HG03442 (cell line): Measurements from ENCODE around the gene RANBP3.

Source experiments
- ATAC-seq: cut with Tn5 transposase; IDR thresholded peaks from one replicate; pipeline ENCODE4 v1.9.1; 2021; ENCODE audit warnings: mild to moderate bottlenecking, moderate library complexity; ENCODE audit not compliant: unreplicated experiment

RANBP3 gene

DNA sequence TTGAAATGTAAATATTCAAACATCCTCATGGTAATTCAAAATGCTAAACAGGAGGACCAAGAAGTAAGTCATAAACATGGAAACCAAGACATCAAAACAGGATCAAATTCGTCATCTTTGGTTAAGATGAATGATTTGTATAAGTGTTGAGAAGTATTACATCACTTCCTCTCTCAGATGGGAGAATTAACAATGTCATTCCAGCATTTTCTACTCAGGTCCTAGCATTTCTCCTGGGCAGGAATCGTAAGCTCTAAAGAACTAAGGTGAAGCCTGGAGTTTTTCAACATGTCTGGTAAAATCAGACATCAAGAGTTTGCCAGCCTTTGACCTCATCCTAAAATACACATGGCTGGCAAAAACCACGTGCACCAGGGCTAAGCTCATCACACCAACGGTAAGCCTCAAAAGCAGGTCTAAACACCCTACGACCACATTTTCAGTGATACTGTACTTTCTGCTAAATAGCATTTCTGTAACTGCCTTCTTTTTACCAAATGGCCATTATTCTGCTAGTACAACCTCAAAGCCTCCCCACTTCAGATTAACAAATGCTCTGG, 24.8 kb downstream of the RANBP3 start:
- no peak for ATAC-seq

DNA sequence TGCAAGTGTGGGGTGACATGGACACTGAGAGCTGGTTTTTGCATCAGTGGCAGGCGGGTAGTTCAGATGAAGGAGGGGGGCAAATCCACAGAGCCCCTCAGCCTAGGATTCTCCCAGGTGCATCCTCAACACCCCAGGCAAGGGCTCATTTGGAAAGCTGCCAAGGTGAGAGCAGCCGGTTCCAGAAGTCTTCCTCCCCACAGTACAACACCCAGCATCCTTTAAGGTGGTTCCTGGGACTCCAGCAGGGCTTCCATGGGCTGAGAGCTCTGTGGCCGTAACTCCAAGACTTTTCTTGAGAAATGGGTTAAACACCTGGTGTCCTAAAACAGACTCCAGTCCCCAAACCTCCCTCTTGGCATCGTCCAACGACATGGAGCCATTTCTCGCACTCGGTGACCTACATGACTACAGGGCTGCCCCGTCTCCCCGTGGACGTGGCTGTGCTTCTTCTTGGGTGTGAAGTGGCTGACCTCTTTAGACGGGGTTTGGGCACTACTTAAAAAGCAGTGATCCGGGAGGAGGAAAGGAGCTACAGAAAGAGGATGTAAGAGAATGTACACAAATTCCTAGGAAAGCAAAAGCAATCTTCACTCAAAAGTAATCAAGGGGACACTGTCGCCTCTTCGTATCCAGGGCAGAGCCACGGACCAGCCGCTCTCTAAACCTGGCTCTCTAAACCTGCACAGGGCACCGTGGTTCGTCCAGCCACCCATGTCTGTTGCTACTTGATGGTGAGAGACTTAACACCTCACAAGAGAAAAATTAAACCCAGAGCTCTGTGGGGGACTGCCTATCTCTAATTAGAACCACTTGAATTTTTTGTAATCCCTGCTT, 25.5 kb downstream of the RANBP3 start:
- no peak for ATAC-seq

DNA sequence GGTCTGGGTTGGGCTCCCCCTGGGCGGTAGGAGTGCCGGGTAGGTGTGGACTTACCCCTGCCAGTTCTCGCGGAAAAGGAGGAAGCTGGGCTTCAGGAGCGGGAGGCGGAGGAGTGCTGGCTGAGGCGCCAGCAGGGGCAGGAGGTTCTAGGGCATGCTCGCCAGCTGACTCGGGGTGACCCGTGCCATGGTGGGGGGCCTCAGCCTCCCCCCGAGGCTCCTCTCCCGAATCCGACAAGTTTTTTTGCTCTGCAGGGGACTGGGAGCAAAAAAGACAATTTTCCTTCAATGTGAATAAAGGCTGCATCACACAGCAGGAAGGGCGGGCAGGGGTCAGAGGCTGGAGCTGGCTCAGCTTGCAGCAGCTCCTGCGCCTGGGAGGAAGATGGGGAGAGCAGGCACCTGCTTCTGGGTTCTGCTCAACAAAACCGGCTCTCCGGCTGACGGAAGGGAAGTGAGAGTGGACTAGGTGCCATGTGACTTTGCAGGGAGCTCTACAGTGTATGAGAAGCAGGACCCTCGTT, 26.5 kb downstream of the RANBP3 start:
- no peak for ATAC-seq

DNA sequence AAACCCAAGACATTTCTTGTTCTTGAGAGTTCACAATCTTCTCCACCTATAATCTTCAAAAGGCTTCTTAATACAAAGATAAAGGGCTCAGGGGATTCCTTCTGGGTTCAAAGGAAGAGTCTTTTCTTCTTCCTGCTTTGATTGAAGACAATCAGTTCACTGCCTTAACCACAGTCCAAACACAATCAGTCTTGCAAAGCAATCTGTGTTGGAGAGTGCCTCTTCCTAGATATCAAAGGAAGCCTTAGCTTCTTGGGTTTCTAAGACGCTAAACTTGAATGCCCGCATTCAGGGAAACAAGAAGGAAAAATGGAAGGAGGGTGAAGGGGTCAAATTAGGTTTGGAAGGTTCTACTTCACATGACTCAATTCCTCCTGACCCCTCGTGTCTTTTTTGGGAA, 27.2 kb downstream of the RANBP3 start:
- ATAC-seq = no peak

DNA sequence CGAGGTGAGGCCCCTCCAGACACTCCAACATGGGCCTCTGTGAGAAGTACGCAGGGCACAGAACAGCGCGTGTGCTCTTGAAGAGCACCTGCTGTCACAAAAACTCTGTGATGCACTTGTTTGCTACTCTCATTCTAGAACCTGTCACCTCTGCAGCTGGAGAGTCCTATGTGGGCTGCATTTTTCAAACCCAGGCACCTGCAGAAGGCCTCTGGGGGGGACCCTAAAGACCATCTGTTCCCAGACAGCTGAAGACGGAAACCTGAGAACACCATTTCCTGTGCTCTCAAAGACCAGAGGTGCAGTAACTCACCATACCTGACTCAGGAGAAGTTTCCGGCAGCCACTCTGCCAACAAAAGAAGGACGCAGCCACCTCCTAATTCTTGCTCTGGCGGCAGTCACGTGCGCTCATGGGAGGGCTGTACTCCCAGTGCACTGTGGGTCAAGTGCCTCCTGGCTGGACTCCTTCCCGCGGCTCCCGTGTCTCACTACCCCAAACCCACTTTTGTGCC, 28.1 kb downstream of the RANBP3 start:
- ATAC-seq = no peak

DNA sequence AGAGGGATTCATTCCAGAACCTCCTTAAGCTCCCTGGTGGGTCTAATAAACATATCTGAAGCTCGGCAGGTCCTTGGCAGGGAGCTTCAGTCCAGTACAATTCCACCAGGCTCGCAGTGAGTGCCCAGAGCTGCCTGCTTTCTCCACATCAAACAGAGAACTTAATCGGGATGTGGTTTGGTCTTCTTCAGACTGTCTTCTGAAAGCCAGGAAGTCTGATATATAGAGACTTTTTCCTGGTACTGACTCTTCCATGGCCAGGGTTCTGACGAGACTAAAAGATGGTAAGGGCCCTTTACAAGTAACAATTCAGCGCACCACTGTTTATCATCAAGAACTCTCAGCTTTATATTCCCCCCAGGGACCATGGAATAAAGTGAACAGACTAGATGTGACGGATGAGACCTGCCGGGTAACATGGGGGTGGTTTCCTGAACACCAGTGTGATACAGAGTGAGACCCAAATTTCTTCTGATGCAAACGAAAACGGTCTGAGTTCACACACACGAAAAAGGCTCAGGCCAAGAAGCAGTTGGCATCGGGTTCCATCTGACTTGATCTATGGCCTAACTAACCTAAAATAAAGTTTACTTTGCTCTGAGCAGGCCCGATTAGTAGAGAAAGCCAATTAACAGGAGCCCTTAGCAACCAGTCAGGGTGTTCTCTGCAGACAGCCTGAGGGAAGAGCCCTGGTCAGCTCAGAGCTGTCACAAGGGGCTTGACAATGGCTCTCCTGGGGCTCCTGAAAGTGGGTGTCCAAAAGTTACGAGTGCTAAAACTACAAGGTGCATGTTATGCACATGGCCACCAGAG, 29.0 kb downstream of the RANBP3 start:
- ATAC-seq = no peak

DNA sequence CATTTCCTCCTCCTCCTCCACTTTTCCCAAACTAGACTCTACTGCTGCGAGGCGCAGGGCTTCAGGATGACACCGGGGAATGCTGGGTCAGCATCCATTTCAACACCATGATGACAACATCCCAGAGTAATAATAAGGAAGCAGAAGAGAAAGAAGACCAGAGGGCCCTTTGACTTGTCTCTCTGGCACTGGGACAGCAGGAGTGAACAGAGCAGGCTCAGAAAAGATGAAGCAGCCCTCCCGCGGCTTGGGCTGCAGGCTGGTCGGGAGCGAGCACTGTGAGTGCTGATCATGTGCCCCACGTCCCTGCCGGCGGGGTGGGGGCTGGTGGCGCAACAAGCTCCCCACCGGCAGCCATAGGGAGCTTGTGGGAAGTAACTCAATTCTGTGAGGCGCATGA, 30.5 kb downstream of the RANBP3 start:
- no peak for ATAC-seq

DNA sequence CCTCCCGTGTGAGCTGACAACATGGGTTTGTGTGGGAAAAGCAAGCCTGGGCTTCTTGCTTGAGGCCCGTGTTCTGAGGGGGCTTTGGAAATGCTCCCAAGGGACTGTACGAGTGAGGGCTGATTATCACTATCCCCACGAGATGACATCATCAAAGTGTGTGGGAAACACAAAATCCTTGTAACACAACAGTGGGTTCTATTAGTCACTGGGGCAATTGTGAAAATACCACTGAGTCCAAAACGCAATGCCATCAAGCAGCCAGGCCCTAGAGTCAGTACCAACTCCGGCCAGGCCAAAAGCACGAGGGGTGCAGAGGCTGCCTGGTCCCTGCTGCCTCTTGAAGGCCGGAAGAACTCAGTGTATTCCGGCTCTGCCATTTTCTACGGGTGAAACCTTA, 34.3 kb downstream of the RANBP3 start:
- no peak for ATAC-seq

DNA sequence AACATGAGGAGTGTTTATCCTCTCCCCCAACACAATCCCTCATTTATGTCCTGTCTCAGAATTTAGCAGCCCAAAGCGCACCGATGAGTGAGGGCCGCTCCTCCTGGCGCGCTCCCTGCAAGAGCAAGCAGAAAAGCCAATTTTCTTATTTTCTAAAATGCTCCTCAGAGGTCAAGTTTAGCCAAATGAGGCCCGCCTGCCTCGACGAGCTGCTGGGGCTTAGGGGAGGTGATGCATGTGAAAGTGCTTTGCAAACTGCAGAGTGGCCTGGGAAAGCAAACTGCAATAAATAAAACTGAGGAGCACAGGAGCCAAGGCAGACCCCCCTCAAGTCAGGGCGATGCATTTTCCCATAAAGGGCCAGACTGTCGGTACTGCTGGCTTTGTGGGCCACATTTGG, 34.9 kb downstream of the RANBP3 start:
- no peak for ATAC-seq

DNA sequence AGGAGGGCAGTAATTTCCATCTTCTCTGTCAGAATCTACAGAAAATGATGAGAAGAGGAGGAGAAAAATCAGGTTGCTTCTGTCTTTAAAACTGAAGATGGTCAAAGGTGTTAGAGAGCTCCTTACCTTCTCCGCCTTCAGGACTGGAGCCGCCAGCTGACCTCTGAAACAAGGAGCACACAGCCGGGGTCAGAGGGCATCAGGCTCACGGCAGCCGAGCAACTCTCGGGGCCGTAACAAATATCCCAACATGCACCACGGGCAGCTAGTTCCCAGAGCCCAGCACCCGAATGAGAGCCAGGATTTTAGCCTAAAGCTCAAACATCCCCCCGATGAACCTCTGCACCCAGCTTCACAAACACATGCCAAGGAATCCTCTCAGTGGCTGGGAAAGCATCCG, 36.3 kb downstream of the RANBP3 start:
- no peak for ATAC-seq

DNA sequence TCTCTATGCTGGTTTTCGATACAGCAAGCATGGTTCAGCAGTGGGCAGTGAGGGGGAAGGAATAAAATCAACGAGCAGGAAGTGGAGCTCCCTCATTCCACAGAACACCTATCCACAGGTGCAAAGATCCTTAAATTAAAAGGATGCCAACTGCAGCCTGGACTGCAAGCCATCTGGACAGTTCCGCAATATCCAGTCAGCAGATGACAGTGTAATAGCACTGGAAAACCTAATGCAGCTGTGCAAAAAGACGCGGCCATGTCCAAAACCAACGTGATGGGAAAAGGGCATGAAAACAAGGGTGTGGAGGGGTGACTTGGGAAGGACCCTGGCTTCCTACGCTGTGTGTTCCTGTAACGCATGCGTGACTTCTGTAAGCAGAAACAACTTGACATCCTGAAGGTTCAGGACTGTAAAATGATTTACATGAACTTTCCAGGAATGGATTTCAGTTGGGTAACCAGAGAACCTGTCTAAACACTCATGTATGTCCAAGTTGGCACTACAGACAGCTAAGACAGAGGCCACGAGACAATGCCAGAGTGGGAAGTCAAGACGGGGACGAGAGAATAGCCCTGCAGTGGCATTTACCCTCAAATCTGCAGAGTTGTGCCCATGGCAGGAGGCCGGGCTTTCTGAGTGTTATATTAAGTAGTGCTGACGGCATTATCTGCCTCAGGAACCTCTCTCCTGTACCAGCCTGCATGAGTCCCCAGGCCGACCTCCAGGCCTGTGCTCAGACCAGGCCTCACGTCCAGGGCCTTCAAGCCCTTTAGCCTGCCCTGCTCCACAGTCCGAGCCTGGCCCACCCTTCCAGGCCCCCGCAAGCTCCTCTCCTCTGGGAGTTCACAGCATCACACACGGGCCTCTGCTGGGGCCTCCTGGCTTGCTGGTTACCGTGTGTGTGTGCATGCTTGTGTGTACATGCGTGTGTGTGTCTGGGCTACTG, 37.4 kb downstream of the RANBP3 start:
- ATAC-seq = no peak

DNA sequence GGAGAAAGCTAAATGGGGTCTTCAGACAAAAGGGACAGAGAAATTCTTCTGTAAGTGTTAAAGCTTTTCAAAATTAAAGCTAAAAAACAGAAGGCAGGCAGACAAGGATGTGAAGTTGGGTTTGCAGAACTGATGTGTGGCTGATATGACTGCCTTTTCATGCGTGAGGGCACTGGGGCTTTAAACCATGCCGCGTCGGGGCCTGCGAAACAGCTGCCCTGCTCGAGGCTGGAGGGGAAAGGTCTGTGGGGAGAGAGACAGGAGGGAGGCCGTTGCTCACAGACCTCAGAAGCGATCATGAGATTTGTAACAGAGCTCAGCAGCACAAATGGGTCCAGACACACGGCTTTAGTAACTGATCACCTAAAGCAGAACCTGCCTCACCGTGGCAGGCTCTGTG, 40.4 kb downstream of the RANBP3 start:
- ATAC-seq = no peak

DNA sequence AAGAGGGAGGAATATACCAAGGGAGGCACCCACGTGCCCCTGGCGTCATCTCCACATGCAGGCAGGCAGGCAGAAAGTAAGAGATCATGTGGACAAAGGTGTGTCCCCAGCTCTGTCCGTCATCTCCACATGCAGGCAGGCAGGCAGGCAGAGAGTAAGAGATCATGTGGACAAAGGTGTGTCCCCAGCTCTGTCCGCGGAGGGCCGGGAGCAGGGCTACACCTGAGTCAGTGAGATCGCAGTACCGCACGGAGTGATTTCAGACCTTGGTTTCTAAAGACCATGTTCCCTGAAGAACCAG, 41.7 kb downstream of the RANBP3 start:
- no peak for ATAC-seq

DNA sequence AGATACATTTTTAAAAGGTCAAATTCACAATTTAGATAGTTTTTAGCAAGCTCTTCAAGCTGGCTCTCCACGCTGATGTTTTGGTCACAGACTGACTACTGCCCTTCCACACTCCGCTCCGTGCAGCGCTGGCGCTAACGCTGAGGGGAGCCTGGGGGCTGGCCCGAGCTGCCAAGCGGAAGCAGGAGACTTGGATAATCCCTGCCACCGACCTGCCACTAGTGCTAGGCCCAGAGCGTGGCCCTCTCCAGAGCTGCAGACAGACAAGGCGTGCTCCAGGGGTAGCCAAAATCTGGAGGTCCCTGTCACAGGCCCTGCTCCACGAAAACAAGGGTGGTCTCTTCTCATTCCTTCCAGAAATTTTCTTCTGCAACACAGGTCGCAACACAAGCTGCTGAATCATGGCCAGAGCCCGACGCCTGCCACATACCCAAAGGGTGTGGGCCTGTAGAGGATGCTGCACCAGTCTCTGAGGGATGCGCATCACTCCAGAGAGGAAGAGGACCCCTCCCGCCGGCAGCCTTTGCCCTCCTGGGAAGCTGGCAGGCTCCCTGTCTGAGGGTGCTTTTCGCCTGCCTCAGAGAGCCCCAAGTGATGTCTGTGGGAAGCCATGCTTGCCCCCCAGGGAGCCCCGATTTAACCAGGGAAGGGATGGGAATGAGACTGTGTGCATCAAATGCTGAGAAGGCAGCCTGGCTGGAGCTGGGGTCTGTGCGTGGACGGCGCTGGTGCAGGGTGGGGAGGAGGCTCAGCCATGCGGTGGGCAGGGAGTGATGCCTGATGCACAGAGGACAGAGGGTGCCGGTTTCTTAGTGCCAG, 42.3 kb downstream of the RANBP3 start:
- no peak for ATAC-seq

DNA sequence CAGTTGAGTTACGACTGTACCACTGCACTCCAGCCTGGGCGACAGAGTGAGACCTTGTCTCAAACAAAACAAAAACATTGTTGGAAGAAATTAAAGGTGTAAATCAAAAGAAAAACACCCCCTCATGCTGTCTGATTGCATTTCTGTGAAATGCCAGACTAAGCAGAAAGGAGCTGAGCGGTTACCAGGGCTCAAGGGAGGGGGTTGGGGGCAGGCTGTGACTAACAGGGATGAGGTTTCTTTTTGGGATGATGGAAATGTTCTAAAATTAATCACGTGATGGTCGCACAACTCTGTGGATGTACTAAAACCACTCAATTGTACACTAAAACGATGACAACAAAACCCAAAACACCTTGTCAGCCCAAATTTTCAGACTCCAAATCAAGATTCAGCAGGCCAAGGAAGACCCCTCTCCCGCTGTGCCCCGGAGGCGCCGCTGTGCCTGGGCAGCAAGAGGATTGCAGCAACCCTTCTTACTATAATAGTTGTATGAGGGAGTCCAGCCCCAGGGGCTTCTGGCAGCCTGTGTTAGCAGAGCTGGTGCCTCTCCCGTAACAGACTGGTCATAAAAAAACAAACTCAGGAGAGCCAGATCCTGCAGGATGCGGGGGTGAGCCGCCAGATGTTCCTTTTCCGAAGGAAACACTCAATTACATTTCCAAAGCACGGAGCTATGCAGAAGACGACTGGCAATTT, 43.0 kb downstream of the RANBP3 start:
- no peak for ATAC-seq

DNA sequence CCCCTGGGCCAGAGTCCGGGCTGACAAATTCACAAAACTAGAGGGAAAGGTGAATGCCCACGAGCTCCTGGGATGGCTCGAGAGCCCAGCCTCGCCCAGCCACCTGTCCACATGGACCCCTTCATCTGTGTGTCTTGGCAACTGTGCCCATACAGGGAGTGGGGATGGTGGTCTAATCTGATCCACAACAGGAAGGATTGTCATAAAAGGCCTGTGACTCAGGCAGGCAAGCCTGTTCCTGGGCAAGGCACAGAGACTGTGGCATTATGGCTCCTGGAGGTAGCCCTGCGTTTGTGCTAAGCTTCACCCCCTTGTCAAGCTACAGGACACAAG, 43.9 kb downstream of the RANBP3 start:
- ATAC-seq = no peak

DNA sequence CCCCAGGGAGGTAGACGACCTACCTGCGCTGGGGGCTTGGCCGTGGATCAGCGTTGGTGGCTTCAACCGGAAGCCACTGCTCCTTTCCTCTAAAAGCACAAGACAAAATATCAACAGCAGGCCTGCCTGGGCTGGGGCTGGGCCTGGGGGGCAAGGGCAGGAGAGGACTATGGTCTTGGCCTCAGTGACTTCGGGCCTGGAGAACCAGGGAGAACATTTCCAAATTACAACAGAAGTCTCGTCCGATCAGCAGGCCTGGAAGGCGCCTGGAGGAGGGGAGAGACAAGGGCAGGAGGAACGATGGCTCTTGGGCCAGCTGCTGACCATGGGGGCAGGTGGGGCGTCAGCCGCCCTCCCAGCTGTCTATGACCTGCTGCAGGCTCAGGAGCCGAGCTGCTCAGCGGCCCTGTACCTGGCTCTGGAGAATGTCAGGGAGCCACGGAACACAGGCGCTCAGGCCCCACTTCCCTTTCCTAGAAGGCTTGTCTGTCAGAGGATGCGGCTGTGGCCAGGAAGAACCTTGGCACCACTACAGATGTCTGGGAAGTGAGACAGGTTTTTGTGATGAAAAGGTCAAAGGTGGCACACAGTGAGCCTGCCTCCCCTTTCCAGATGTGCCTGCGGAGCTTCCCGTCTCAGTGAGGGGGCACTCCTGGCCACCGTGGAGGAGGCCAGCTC, 44.4 kb downstream of the RANBP3 start:
- no peak for ATAC-seq

DNA sequence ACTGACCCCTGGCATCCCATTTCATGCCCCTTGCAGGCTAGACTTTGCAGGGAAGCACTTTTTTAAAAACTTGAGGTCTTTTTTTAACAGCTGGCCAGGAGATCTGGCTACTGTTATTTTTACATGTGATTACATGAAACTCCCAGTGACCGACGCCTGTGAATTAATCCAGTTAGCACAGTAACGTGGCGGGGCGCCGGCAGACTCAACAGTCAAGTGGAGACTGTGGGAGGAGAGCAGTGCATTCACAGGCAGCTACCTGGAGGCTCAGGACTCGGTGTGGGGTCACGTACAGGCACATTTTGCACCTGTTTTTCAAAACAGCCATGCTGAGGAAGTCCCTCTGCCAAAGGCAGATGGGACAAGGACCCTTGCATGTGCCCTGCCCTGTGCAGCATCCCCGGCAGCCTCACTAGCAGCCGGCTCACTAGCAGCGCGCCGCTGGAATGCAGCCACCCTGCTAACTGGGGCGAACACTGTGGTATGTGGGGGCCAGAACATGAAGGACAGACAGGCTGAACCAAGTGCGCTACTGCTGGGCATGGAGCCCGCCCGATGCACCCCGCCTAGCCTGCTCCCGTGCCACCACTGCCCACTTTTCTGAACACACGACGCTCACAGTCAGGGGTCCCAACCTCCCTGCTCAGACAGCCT, 45.2 kb downstream of the RANBP3 start:
- no peak for ATAC-seq
